Measurements from ENCODE around the gene UBE2H.

DNA sequence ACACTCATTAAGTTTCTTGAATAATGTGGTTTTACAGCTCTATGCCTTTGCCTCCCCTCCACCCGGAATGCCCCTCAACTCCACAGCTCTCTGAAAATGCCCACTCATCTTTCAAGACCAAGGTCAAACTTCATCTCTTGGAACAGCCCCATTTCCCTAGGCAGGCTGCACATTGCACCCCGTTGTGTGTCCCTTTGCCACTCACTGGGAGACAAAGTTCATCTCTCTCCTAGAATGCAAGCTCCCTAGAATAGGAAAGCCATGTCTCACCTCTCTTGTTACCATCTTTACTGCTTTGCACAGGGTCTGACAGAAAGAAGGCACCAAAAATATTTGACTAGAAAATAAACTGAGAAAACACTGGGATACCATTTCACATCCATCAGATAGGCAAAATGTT lies 33.3 kb downstream of the UBE2H start:
- TF ChIP-seq CTCF (IDR thresholded peaks at IDR 0.05; ENCODE audit: low read depth, low read length, missing input control): no peak
- TF ChIP-seq, protein P1, sequence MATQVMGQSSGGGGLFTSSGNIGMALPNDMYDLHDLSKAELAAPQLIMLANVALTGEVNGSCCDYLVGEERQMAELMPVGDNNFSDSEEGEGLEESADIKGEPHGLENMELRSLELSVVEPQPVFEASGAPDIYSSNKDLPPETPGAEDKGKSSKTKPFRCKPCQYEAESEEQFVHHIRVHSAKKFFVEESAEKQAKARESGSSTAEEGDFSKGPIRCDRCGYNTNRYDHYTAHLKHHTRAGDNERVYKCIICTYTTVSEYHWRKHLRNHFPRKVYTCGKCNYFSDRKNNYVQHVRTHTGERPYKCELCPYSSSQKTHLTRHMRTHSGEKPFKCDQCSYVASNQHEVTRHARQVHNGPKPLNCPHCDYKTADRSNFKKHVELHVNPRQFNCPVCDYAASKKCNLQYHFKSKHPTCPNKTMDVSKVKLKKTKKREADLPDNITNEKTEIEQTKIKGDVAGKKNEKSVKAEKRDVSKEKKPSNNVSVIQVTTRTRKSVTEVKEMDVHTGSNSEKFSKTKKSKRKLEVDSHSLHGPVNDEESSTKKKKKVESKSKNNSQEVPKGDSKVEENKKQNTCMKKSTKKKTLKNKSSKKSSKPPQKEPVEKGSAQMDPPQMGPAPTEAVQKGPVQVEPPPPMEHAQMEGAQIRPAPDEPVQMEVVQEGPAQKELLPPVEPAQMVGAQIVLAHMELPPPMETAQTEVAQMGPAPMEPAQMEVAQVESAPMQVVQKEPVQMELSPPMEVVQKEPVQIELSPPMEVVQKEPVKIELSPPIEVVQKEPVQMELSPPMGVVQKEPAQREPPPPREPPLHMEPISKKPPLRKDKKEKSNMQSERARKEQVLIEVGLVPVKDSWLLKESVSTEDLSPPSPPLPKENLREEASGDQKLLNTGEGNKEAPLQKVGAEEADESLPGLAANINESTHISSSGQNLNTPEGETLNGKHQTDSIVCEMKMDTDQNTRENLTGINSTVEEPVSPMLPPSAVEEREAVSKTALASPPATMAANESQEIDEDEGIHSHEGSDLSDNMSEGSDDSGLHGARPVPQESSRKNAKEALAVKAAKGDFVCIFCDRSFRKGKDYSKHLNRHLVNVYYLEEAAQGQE (IDR thresholded peaks at IDR 0.05): no peak
- no peak for TF ChIP-seq SP1 (IDR thresholded peaks at IDR 0.05)
- TF ChIP-seq, protein P2, sequence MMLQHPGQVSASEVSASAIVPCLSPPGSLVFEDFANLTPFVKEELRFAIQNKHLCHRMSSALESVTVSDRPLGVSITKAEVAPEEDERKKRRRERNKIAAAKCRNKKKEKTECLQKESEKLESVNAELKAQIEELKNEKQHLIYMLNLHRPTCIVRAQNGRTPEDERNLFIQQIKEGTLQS (IDR thresholded peaks at IDR 0.05): no peak
- TF ChIP-seq FOXA2 (IDR thresholded peaks at IDR 0.05): no peak
- TF ChIP-seq RAD21 (IDR thresholded peaks at IDR 0.05): no peak
- no peak for TF ChIP-seq YY1 (IDR thresholded peaks at IDR 0.05)
- TF ChIP-seq GABPA (IDR thresholded peaks at IDR 0.05 in 1 of 2, conservative IDR thresholded peaks at IDR 0.05 in 1 of 2): no peak
- peak in 1 of 2 donors; percentile 12 for TF ChIP-seq RXRA (IDR thresholded peaks at IDR 0.05)
- no peak for TF ChIP-seq FOXA1 (IDR thresholded peaks at IDR 0.05)
- TF ChIP-seq TAF1 (conservative IDR thresholded peaks at IDR 0.05): no peak
